ENCODE measurements around the gene C19orf67.
"Not testable (repeated sequence)": the region's sequence is repeated elsewhere in the genome, so short reads cannot be mapped to it uniquely, and the experiment has no call there.

C19orf67 gene

DNA sequence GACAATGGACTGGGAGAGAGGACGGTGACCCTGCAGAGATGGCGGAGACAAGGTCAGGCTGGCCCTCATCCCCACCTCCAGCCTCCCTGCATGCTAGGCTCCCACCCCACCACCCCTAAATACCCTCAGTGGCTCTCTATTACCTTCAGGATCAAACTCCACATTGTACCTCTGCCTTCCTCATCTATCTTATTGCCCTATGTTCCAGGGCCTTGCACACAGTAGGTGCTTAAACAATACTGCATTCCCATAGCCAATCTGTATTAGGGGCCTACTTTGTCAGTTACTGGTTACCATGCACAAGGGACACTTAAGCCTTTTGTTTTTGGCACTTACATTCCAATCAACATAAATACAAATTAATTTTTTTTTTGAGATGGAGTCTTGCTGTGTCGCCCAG is 30.2 kb downstream of the C19orf67 start:
- DNase-seq = no peak

DNA sequence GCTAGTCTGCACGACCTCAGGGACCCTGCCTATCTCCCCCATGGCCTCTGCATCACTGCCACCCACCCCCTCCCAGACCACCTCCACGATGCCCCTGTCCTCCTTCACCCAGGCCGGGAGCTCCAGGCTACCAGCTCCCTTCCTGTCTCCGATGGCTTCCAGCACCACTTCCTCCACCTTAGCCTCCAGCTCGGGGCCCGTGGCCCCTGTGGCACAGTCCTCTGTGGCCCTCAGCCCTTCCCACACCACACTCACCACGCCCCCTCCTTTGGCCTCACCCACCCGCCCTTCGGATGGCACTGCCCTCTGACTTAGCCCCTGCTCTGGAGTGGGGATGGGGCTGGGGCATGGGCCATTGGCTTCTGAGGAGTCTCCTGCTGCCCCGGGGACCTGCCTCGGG is 30.9 kb downstream of the C19orf67 start:
- DNase-seq = no peak

DNA sequence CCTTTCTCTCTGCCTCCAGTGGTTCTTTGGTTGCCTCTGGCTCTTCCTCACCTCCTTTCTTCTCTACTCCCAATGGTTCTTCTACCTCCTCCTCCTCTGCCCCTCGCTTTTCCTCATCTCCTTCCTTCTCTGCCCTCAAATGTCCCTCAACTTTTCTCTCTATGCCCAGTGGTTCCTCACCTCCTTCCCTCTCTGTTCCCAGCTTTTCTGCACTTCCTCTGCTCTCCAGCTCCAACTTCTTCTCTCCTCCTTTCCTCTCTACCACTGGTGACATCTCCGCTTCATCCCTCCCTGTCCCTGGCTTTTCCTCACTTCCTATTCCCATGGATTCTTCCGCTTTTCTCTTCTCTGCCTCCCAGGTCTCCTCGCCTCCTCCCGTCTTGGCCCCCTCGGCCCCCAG is 31.5 kb downstream of the C19orf67 start:
- DNase-seq = no peak

DNA sequence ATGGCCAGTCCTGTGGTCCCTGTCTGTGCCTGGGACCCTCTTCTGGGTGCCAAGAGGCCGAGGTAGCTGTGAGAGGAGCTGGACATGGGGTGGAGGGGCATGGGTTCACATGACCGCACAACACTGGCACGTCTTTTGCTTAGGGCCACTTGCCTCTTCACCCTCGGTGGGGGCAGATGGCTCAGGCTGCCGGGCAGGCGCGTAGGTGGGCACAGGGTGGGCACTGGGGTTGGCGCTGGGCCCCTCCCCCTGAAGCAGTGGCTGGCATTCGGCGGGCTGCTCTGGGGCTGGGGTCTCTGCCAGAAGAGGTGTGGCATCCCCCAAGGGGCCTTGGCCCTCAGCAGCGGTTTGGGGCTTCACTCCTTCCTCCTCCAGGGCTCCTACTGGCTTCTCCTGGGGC is 32.1 kb downstream of the C19orf67 start:
- DNase-seq = no peak

DNA sequence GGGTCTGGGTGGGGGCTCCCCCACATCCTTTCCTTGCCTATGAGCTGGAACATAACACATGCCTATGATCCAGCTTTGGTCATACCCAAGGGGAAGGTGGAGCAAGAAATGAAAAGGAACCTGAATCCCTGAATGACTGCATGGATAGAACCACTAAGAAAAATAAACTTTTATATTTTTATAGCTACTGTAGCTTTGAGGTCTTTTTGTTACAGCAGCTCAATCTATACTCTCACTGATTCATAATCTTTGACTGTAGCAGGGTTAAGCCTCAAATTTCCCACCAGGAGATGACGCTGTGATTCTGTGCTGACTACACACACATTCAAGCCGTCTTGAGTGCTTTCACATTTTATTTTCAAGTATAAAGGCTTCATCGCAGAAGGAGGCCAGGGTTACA is 32.6 kb downstream of the C19orf67 start:
- DNase-seq = no peak

DNA sequence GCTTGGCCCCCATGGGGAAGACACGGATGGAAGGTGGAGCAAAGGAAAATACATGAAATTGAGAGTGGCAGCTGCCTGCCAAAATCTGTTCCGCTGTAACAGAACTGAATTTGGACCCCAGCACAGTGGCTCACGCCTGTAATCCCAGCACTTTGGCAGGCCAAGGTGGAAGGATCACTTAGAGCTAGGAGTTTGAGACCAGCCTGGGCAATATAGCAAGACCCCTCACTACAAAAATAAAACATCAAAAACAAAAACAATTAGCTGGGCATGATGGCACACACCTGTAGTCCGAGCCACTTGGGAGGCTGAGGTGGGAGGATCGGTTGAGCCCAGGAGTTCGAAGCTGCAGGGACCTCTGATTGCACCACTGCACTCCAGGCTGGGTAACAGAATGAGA is 33.1 kb downstream of the C19orf67 start:
- no peak for DNase-seq

DNA sequence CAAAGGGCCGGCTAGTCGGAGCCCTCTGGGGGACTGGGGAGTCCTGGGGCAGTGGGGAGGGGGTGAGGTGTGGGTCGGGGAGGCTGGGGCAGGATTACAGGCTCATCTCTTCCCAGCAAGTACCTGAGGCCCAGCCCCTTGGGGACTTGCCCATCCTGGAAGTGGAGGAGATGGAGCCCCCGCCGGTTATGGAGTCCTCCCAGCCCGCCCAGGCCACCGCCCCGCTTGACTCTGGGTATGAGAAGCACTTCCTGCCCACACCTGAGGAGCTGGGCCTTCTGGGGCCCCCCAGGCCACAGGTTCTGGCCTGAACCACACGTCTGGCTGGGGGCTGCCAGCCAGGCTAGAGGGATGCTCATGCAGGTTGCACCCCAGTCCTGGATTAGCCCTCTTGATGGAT is 33.6 kb downstream of the C19orf67 start:
- no peak for DNase-seq

DNA sequence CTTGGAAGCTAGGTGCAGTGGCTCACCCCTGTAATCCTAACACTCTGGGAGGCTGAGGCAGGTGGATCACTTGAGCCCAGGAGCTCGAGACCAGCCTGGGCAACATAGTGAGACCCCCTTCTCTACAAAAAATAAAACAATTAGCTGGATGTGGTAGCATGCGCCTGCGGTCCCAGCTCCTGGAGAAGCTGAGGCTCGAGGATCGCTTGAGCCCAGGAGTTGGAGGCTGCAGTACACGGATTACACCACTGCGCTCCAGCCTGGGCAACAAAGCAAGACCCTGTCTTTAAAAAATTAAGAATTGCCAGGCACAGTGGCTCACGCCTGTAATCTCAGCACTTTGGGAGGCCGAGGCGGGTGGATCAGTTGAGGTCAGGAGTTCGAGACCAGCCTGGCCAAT is 34.6 kb downstream of the C19orf67 start:
- DNase-seq = not testable (repeated sequence)

DNA sequence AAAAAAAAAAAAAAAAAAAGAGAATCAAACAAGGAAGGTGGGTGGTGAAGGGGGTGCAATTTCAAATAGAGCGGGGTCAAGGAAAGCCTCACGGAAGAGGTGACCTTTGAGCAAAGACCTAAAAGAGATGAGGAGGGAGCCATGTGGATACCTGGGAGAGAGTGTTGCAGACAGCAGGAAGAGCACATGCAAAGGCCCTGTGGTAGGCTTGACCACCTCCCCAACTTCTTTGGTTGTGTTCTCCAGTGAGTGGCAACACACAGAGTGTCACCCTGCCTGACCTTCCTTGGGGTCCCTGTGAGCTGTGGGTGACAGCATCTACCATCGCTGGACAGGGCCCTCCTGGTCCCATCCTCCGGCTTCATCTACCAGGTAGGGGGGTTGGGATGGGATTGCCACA is 35.1 kb downstream of the C19orf67 start:
- DNase-seq = no peak

DNA sequence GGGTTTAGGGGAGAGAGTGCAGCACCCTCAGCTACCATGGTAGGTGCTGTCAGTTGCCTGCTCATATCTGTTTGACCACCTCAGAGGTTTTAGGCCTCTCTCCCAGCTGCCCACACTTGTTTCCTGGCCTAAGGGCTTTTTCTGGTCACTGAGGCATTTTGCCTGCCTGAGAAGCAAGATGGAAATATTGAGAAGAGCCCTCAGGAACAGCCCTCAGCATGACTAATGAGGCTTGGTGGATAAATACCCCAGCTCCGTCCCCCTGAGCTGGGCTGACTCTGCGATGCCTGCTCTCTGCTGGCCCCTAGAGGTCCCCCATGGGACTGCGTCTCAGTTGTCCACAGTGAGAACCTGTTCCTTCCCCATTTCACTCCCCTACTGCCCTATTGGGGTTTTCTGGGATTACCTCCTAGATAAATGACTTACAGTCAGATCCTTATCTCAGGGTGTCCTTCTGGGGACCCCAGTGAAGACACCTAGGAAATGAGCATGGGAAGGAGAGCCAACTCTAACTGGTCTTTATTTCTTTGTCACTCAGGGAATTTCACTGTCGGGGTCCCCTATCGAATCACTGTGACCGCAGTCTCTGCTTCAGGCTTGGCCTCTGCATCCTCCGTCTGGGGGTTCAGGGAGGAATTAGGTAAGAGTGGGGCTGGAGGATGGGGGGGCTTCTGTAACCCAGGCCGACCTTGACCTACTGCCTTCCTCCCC is 37.0 kb downstream of the C19orf67 start:
- peak; percentile 73 for DNase-seq

DNA sequence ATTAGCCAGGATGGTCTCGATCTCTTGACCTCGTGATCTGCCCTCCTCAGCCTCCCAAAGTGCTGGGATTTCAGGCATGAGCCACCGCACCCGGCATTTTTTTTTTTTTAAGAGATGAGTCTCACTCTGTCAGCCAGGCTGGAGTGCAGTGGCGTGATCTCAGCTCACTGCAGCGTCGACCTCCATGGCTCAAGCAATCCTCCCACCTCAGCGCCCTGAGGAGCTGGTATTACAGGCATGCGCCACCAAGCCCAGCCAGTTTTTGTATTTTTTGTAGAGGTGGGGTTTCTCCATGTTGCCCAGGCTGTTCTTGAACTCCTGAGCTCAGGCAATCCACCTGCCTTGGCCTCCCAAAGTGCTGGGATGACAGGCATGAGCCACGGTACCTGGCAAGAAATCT is 37.7 kb downstream of the C19orf67 start:
- not testable (repeated sequence) for DNase-seq

DNA sequence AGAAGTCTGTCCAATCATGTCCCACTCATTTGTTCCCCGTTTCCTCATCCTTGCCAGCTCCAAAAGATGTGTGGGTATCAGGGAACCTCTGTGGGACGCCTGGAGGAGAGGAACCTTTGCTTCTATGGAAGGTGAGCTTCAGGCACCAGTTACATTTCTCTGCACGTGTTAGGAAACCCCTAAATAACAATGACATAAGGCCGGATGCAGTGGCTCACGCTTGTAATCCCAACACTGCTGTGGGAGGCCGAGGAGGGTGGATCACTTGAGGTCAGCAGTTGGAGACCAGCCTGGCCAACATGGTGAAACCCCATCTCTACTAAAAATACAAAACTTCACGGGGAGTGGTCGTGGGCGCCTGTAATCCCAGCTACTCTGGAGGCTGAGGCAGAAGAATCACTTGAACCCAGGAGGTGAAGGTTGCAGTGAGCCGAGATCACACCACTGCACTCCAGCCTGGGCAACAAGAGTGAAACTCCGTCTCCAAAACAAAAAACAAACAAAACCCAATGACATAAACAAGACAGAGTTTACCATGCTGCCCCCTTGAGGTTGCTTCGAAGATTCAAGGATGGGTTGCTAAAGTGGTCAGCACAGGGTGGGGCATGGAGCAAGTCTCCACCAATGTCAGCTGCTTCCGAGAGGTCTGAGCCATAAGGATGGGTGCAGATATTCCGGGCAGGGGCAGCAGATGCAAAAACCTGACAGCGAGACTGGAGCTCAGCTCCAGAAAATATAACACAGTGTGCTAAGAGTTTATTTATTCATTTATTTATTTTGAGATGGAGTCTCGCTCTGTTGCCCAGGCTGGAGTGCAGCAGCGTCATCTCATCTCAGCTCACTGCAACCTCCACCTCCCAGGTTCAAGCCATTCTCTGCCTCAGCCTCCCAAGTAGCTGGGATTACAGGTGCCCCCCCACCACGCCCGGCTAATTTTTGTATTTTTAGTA is 42.6 kb downstream of the C19orf67 start:
- peak; percentile 57 for DNase-seq

DNA sequence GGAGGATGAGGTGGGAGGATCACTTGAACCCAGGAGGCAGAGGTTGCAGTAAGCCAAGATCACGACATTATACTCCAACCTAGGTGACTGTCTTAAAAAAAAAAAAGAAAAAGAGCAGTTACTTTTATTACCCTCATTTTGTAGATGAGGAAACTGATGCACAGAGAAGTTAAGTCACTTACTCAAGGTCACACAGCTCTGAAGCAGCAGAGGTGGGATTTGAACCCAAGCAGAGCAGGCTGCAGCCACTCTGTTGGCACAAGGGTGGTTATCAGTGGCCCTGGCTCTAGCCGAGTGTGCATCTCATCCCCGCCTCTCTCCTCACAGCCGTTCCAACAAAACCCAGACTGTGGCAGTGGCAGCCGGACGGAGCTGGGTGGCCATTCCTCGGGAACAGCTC is 46.4 kb downstream of the C19orf67 start:
- DNase-seq = no peak

DNA sequence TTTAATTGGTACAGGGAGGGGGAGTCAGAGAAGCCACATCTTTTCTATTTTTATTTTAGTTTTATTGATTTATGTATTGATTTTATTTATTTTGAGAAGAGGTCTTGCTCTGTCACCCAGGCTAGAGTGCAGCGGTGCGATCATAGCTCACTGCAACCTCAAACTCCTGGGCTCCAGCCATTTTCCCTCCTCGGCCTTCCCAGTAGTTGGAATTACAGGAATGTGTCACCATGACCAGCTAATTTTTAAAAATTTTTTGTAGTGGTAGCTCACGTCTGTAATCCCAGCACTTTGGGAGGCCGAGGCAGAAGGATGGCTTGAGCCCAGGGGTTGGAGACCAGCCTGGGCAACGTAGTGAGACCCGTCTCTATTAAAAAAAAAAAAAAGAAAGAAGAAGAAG is 49.9 kb downstream of the C19orf67 start:
- DNase-seq = no peak

DNA sequence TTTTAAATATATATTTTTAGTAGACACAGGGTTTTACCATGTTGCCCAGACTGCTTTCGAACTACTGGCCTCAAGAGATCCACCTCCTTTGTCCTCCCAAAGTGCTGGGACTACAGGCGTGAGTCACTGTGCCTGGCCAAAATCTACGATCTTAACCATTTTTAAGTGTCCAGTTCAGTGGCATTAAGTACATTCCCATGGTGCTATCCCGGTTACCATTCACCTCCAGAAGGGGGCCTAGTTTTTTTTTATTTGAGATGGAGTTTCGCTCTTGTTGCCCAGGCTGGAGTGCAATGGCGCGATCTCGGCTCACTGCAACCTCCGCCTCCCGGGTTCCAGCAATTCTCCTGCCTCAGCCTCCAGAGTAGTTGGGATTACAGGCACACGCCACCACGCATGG is 50.4 kb downstream of the C19orf67 start:
- DNase-seq = peak; percentile 1

DNA sequence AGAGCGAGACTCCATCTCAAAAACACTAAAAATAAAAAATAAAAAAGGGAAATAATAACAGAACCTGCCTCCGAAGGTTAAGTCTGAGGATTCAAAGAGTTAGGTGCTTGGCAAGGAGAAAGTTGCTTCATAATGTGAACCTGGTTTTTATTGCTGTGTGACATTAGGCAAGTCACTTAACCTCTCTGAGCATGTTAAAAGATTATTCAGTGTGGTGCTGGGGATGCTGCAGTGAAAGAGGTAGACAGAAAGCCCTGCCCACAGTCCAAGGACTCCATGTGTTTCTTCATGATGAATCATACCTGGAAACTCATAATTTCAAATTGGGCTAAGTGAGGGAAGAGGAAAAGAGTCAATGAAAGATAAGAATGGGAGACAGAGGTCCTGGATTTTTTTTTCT is 51.6 kb downstream of the C19orf67 start:
- no peak for DNase-seq

DNA sequence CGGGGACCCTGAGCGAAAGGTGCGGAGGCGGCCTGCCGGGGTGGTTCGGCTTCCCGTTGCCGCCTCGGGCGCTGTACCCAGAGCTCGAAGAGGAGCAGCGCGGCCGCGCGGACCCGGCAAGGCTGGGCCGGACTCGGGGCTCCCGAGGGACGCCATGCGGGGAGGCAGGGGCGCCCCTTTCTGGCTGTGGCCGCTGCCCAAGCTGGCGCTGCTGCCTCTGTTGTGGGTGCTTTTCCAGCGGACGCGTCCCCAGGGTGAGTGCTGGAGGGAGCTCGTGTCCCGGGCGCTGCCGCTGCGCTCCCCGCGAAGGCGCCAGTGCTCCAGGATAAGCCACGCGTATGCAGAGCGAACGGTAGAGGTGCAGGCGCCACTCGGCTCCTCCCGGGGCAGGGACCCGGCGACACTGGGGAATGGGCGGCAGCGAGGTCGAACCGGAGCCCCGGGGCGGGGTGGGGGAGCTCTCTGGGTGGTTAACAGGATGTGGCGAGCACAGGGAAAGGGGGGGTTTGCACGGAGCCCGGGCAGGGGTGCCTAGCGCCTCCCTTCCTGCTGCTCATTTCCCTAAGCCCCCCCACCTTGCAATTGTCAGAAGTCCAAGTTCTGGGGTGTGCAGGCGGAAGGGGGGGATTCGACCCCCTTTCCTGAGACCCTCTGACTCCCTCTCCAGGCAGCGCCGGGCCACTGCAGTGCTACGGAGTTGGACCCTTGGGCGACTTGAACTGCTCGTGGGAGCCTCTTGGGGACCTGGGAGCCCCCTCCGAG is 53.7 kb downstream of the C19orf67 start, which contains the start of gene IL27RA:
Gene IL27RA, plus strand, starts transcription at position 44 of the 762 bp plus-strand sequence. Its CDS starts 111 bp downstream, at position 155.
- DNase-seq = peak; percentile 71
